Endothelial cell (in vitro differentiated cells): Measurements from ENCODE around the gene MIEN1. TPM values are rescaled to one million over a fixed set of nuclear protein-coding genes. Genes with fewer than 3 reads are reported as not detected.

ENCODE experiments used
- DNase-seq: peaks from one replicate; pipeline ENCODE4 v3.0.0; 2021; ENCODE audit warnings: low spot score
- H3K27ac Mint-ChIP-seq: one replicate; pipeline ENCODE4 v1.8.0; 2021; ENCODE audit warnings: mixed read lengths, inconsistent platforms; ENCODE audit not compliant: unreplicated experiment
- H3K27me3 Mint-ChIP-seq: one replicate; pipeline ENCODE4 v1.8.0; 2021; ENCODE audit warnings: mild to moderate bottlenecking, moderate library complexity, mixed read lengths, inconsistent platforms; ENCODE audit not compliant: unreplicated experiment
- H3K36me3 Mint-ChIP-seq: one replicate; pipeline ENCODE4 v1.8.0; 2021; ENCODE audit warnings: mild to moderate bottlenecking, low read depth, mixed read lengths, inconsistent platforms; ENCODE audit not compliant: unreplicated experiment
- H3K4me1 Mint-ChIP-seq: one replicate; pipeline ENCODE4 v1.8.0; 2021; ENCODE audit warnings: mild to moderate bottlenecking, mixed read lengths, inconsistent platforms; ENCODE audit not compliant: unreplicated experiment
- H3K4me3 Mint-ChIP-seq: one replicate; pipeline ENCODE4 v1.8.0; 2021; ENCODE audit warnings: mild to moderate bottlenecking, mixed read lengths, inconsistent platforms; ENCODE audit not compliant: unreplicated experiment
- H3K9me3 Mint-ChIP-seq: one replicate; pipeline ENCODE4 v1.8.0; 2021; ENCODE audit warnings: mixed read lengths, inconsistent platforms; ENCODE audit not compliant: unreplicated experiment
- total RNA-seq: library from RNA; stranded (reverse); fragmentation: NEBNext Ultra II Directional; extraction: Animal tissue kit (Norgen Biotek cat#: 25700); gene quantifications from one replicate; pipeline ENCODE4 v1.2.1, GENCODE V29; 2021; ENCODE audit not compliant: unreplicated experiment
- TF ChIP-seq, protein P1 (sequence below): fragments of 200-600 bp; sonication (generic); IDR thresholded peaks from one replicate; pipeline ENCODE4 v1.5.0; 2021; ENCODE audit warnings: antibody characterized with exemption; ENCODE audit not compliant: unreplicated experiment

The MIEN1 gene
- total RNA-seq, 1 donor from 2014 or later = 15.5 TPM

DNA sequence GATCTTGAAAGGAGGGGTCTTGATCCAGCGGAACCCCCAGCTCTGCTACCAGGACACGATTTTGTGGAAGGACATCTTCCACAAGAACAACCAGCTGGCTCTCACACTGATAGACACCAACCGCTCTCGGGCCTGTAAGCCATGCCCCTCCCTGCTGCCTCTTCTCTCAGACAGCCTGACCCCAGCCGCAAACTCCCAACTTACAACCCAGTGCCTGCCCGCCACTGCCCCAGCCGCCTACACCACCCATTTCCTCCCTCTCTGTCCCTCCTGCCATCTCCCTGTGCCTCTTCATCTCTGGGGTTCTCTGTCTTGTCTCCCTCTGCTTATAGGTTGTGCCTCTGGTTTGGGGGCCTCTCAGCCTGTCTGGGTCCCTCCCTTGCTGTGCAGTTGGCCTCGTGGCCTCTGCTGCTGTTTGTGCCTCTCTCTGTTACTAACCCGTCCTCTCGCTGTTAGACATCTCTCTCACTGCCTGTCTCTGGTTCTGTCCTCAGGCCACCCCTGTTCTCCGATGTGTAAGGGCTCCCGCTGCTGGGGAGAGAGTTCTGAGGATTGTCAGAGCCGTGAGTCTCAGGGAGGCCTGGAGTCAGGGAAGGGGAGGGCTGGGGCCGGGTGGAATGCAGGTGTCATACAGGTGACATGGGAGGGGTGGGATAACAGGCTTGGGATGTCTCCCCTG lies 20.9 kb downstream of the MIEN1 start:
- Mint-ChIP-seq H3K27ac (no peak overlapping the region), H3K27me3 (peaks cover 6% of the 10 kb centered on the region), H3K36me3 (peaks cover 18% of the 10 kb centered on the region), H3K4me3 (peak overlapping the region; percentile 66), H3K9me3 (no peaks in the 10 kb centered on the region), H3K4me1 (no peaks in the 10 kb centered on the region)
- TF ChIP-seq, protein P1, sequence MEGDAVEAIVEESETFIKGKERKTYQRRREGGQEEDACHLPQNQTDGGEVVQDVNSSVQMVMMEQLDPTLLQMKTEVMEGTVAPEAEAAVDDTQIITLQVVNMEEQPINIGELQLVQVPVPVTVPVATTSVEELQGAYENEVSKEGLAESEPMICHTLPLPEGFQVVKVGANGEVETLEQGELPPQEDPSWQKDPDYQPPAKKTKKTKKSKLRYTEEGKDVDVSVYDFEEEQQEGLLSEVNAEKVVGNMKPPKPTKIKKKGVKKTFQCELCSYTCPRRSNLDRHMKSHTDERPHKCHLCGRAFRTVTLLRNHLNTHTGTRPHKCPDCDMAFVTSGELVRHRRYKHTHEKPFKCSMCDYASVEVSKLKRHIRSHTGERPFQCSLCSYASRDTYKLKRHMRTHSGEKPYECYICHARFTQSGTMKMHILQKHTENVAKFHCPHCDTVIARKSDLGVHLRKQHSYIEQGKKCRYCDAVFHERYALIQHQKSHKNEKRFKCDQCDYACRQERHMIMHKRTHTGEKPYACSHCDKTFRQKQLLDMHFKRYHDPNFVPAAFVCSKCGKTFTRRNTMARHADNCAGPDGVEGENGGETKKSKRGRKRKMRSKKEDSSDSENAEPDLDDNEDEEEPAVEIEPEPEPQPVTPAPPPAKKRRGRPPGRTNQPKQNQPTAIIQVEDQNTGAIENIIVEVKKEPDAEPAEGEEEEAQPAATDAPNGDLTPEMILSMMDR = no peak
- no peak for DNase-seq

DNA sequence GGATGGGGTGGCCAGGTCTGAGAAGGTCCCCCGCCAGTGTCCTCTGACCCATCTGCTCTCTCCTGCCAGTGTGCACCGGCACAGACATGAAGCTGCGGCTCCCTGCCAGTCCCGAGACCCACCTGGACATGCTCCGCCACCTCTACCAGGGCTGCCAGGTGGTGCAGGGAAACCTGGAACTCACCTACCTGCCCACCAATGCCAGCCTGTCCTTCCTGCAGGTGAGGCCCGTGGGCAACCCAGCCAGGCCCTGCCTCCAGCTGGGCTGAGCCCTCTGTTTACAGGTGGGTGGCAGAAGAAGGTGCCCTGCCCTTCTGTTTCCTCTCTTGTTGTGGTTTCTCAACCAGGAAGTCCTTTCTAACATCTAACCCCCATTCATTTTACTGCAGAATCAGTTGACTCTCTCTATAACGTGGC lies 23.4 kb downstream of the MIEN1 start:
- Mint-ChIP-seq H3K36me3 (peaks cover 9% of the 10 kb centered on the region), H3K27ac (no peak overlapping the region), H3K4me1 (peaks cover 3% of the 10 kb centered on the region), H3K27me3 (peaks cover 3% of the 10 kb centered on the region), H3K9me3 (no peaks in the 10 kb centered on the region), H3K4me3 (no peak overlapping the region)
- TF ChIP-seq, protein P1 = no peak
- no peak for DNase-seq

DNA sequence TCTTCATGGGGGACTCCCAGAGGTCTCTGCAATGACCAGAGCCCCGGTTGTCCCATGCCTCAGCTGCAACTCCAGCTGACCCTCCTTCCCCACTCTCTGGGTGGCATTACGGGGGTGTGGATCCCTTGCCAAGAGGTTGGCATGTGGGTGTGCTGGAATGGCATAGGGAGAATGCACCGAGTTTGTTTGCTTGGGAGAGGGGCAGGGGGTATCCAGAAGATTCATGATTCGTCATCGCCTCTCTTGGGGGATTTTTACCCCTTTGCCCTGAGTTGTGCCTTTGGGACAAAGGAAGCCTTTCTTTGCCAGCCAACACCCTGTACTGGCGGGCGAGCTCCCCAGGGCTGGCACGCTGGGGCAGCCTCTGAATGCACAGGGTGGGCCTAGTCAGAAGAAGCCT lies 23.9 kb downstream of the MIEN1 start:
- Mint-ChIP-seq H3K9me3 (no peaks in the 10 kb centered on the region), H3K4me1 (peaks cover 5% of the 10 kb centered on the region), H3K27ac (no peak overlapping the region), H3K36me3 (peaks cover 4% of the 10 kb centered on the region), H3K4me3 (no peak overlapping the region), H3K27me3 (peaks cover 5% of the 10 kb centered on the region)
- no peak for DNase-seq
- TF ChIP-seq, protein P1 = no peak

DNA sequence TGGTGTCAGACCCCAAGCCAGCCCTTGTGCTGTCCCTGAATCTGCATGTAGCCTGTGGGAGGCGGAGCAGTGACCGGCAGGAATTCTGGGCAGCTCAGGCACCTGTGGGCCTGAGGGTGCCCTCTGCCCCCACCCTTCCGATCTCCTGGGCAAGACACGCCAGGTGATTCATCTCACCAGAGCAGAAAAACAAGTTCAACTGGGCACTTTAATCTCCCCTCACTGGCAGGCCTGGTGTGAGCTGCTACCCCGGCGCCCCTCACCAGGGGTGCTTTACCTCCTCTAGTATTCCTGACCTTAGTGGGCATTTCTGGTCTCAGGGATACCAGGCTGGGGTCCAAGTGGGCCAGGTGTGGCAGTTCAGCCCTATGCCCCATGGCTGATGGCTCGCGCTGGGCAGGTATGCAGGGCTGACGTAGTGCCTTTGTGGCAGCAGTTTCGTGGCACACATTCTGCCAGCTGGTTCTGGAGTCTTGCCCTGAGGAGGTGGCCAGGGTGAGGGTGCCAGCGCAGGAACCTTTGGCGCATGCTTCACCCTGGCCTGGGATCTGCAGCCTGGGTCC lies 24.5 kb downstream of the MIEN1 start:
- Mint-ChIP-seq H3K36me3 (peaks cover 4% of the 10 kb centered on the region), H3K4me3 (no peak overlapping the region), H3K27ac (no peak overlapping the region), H3K27me3 (peaks cover 6% of the 10 kb centered on the region), H3K4me1 (peaks cover 10% of the 10 kb centered on the region), H3K9me3 (no peaks in the 10 kb centered on the region)
- no peak for DNase-seq
- TF ChIP-seq, protein P1 = no peak

DNA sequence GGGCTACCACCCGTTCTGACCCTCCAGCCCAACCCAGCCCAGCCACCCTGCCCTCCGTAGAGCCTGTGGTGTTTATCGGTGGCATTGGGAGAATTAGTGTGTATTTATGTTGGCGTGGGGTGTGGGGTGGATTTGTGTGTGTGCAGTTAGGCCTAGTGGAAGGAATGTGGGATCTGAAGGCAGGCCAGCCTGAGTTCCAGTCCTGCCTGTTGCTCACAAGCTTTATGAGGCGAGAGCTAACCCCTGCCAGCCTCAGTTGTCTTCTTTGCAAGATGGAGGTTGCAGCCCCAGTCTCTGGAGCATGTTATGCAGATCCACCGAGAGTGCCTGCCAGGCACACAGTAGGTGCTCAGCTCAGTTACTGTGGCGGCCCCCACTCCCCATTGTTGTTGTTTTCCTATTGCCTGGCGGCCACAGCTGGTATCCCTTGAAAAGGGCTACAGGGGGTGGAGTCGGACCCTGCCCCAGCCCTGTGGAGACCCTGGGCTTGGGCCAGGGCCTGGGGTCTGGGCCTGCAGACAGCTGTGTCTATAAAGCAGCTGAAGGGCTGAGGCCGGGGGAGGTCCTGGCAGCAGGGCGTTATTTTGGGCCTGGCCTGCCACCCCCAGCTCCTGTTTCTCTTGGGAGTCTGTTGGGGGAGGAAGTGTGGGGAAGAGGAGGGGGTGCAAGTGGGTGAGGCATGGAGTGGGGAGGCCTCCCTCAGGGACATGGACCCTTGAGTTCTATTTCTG lies 25.3 kb downstream of the MIEN1 start:
- no peak overlapping the region for H3K4me3 Mint-ChIP-seq
- TF ChIP-seq, protein P1 = no peak
- no peak for DNase-seq
- H3K36me3 Mint-ChIP-seq = peaks cover 4% of the 10 kb centered on the region
- peaks cover 6% of the 10 kb centered on the region for H3K27me3 Mint-ChIP-seq
- H3K9me3 Mint-ChIP-seq = no peaks in the 10 kb centered on the region
- no peak overlapping the region for H3K27ac Mint-ChIP-seq
- peaks cover 13% of the 10 kb centered on the region for H3K4me1 Mint-ChIP-seq
